Measurements from ENCODE around the gene OR2G3. TPM values are rescaled to one million over a fixed set of nuclear protein-coding genes. Genes with fewer than 3 reads are reported as not detected.

The OR2G3 gene
- total RNA-seq (2014; rRNA removed; shearing (Covaris generic)) (not detected in 2 replicates), polyA plus RNA-seq (2016; fragmentation: Nextera tagmentation; extraction: Ambion mirVana) (not detected in 2 replicates)

DNA sequence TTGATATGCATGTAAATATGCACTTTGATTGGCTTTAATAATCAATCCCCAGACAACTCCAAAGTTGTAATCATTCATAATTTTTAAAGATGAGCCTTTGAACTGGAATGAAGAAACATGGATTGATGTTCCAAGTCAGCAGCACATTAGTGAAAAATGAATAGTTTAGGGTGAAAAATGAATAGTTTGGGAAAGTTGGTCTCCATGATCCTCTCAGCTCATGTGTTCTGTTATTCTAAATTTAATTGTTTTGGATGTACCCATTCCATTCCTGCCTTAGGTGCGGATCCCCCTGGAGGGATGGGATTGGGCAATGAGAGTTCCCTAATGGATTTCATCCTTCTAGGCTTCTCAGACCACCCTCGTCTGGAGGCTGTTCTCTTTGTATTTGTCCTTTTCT lies at the start of gene OR2G3:
TSS of gene OR2G3 (plus strand) at position 301 of the 400 bp plus-strand sequence. CDS start at position 301, 0 bp downstream.
- no peak for DNase-seq
- Histone ChIP-seq H3K9me2 (ENCODE audit: insufficient read depth) (no peaks in the 10 kb centered on the region), H3K4me2 (ENCODE audit: unreplicated experiment) (no peak within 1 kb of the TSS), H3K9ac (no peak within 1 kb of the TSS), H3K27me3 (replicated peaks; ENCODE audit: insufficient read depth) (no peaks in the 10 kb centered on the region), H3F3A (ENCODE audit: insufficient read depth) (no peaks in the 10 kb centered on the region), H3K36me3 (ENCODE audit: low read depth) (no peaks in the 10 kb centered on the region), H4K20me1 (ENCODE audit: insufficient read depth) (no peaks in the 10 kb centered on the region), H3K79me2 (ENCODE audit: insufficient read depth) (no peaks in the 10 kb centered on the region), H3K27ac (no peak within 1 kb of the TSS), H2AFZ (no peak within 1 kb of the TSS), H3K9me3 (ENCODE audit: low read depth) (peaks cover 4% of the 10 kb centered on the region), H3K4me3 (no peak within 1 kb of the TSS), H3K4me1 (ENCODE audit: insufficient read depth) (no peaks in the 10 kb centered on the region)
- 10 to 12% methylated on average over 2 of the region's 2 CpGs for WGBS, 2 experiments (ENCODE audit: low coverage in 1 of 2, low lambda C conversion rate in 2 of 2, missing lambda C conversion rate in 2 of 2)
- in situ Hi-C loops (cut with MboI), result no loop called here
- TF ChIP-seq EZH2phosphoT487 (IDR thresholded peaks at IDR 0.05; ENCODE audit: insufficient read depth, low read depth), result no peak
- no peak for TF ChIP-seq EZH2 (IDR thresholded peaks at IDR 0.05; ENCODE audit: insufficient read depth, poor library complexity, severe bottlenecking)

DNA sequence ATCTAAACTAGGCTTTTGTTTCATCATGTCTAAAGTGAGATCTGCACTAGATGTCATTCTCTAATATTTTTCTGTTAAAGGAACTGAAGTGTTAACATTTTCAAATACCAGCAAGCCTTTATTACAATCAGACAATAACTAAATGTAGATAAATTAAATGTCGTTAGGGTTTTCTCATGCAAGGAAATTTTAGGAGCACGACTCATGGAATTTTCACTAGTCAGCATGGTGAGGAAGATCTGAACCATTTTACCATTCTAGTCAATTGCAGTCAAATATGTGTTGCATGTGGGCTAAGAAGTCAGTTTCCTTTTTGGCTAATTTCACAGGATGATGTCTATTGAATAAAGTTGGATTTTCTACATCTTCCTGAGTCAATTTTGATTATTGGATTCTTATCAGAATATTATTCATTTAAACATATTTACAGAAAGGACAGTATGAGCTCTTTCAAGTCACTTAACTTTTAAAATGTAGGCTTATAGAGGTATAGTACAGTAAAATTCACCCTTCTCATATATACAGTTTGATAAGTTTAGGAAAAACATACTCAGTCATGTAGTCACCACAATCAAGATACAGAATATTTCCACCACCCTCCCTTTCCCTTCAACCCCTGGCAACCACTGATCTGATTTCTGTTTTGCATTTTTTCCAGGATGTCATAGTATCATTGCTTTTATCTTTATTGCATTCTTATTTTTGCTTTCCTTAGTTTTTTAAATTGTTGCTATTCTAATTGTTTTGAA lies 47.3 kb upstream of the OR2G3 start:
- Histone ChIP-seq H3K79me2 (ENCODE audit: insufficient read depth) (no peaks in the 10 kb centered on the region), H3K4me2 (ENCODE audit: unreplicated experiment) (no peak overlapping the region), H3K9ac (no peak overlapping the region), H3F3A (ENCODE audit: insufficient read depth) (no peaks in the 10 kb centered on the region), H3K4me1 (ENCODE audit: insufficient read depth) (no peaks in the 10 kb centered on the region), H3K9me2 (ENCODE audit: insufficient read depth) (no peaks in the 10 kb centered on the region), H3K4me3 (no peak overlapping the region), H3K36me3 (ENCODE audit: low read depth) (no peaks in the 10 kb centered on the region), H2AFZ (no peak overlapping the region), H4K20me1 (ENCODE audit: insufficient read depth) (no peaks in the 10 kb centered on the region), H3K27me3 (replicated peaks; ENCODE audit: insufficient read depth) (no peaks in the 10 kb centered on the region), H3K9me3 (ENCODE audit: low read depth) (no peaks in the 10 kb centered on the region), H3K27ac (no peak overlapping the region)
- no peak for TF ChIP-seq EZH2phosphoT487 (IDR thresholded peaks at IDR 0.05; ENCODE audit: insufficient read depth, low read depth)
- TF ChIP-seq EZH2 (IDR thresholded peaks at IDR 0.05; ENCODE audit: insufficient read depth, poor library complexity, severe bottlenecking), result no peak
- in situ Hi-C loops (cut with MboI), result no loop called here
- 24 to 25% methylated on average over 2 of the region's 2 CpGs for WGBS, 2 experiments (ENCODE audit: low coverage in 1 of 2, low lambda C conversion rate in 2 of 2, missing lambda C conversion rate in 2 of 2)
- peak; percentile 1 for DNase-seq

DNA sequence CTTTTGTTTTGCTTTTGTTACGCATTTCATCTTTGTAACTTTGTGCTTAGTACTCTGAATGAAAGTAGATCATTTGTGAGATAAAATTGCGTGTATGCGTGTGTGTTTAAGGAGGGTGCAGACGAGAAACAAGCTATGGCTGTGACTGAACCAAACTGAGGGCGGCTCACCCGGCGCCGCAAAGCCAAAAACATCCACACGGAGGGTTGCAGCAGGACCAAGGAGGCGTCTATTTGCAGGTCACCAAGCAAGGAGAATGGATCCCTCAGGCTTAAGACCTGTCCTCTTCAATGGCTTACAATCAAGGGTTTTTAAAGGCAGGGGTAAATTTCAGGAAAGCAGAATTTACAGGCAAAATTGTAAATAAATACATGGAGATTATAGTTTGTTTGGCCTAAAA lies 43.7 kb upstream of the OR2G3 start:
- TF ChIP-seq EZH2 (IDR thresholded peaks at IDR 0.05; ENCODE audit: insufficient read depth, poor library complexity, severe bottlenecking), result no peak
- no peak for TF ChIP-seq EZH2phosphoT487 (IDR thresholded peaks at IDR 0.05; ENCODE audit: insufficient read depth, low read depth)
- Histone ChIP-seq H3F3A (ENCODE audit: insufficient read depth) (no peaks in the 10 kb centered on the region), H3K9me3 (ENCODE audit: low read depth) (no peaks in the 10 kb centered on the region), H3K9me2 (ENCODE audit: insufficient read depth) (no peaks in the 10 kb centered on the region), H3K79me2 (ENCODE audit: insufficient read depth) (no peaks in the 10 kb centered on the region), H4K20me1 (ENCODE audit: insufficient read depth) (no peaks in the 10 kb centered on the region), H2AFZ (no peak overlapping the region), H3K27ac (no peak overlapping the region), H3K4me2 (ENCODE audit: unreplicated experiment) (no peak overlapping the region), H3K36me3 (ENCODE audit: low read depth) (no peaks in the 10 kb centered on the region), H3K9ac (no peak overlapping the region), H3K27me3 (replicated peaks; ENCODE audit: insufficient read depth) (no peaks in the 10 kb centered on the region), H3K4me3 (no peak overlapping the region), H3K4me1 (ENCODE audit: insufficient read depth) (no peaks in the 10 kb centered on the region)
- no peak for DNase-seq
- in situ Hi-C loops (cut with MboI), result no loop called here
- WGBS, 2 experiments (ENCODE audit: low coverage in 1 of 2, low lambda C conversion rate in 2 of 2, missing lambda C conversion rate in 2 of 2), result 41 to 45% methylated on average over 10 of the region's 10 CpGs

DNA sequence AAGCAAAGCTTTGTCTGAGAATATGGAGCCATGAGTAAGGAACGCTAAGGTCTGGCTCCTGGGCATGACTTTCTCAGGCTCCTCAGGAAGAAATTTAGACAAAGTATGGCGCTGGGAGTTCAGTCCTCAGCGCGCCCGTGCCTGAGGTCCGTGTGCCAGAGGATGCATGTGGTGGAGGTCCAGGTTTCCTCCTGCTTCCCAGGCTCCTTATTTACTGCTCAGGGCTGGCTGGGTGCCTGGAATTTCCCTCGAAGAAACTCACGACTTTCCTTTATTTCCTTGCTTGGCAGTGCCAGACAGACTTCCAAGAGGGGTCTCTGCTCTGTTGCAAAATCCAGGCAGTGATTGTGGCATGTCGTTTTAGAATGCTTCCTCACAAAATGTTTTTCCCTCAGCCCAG lies 43.2 kb upstream of the OR2G3 start:
- no peaks in the 10 kb centered on the region for H3K9me2 ChIP-seq (ENCODE audit: insufficient read depth)
- no peaks in the 10 kb centered on the region for H4K20me1 ChIP-seq (ENCODE audit: insufficient read depth)
- no peak overlapping the region for H2AFZ ChIP-seq
- no peaks in the 10 kb centered on the region for H3F3A ChIP-seq (ENCODE audit: insufficient read depth)
- in situ Hi-C loops (cut with MboI), result no loop called here
- DNase-seq, result no peak
- no peaks in the 10 kb centered on the region for H3K36me3 ChIP-seq (ENCODE audit: low read depth)
- no peak overlapping the region for H3K4me3 ChIP-seq
- H3K9me3 ChIP-seq (ENCODE audit: low read depth), result no peaks in the 10 kb centered on the region
- no peaks in the 10 kb centered on the region for H3K79me2 ChIP-seq (ENCODE audit: insufficient read depth)
- no peak overlapping the region for H3K4me2 ChIP-seq (ENCODE audit: unreplicated experiment)
- TF ChIP-seq EZH2phosphoT487 (IDR thresholded peaks at IDR 0.05; ENCODE audit: insufficient read depth, low read depth) (no peak), EZH2 (IDR thresholded peaks at IDR 0.05; ENCODE audit: insufficient read depth, poor library complexity, severe bottlenecking) (no peak)
- no peaks in the 10 kb centered on the region for H3K4me1 ChIP-seq (ENCODE audit: insufficient read depth)
- H3K9ac ChIP-seq, result no peak overlapping the region
- no peak overlapping the region for H3K27ac ChIP-seq
- 32 to 53% methylated on average over 9 of the region's 9 CpGs for WGBS, 2 experiments (ENCODE audit: low coverage in 1 of 2, low lambda C conversion rate in 2 of 2, missing lambda C conversion rate in 2 of 2)
- H3K27me3 ChIP-seq (replicated peaks; ENCODE audit: insufficient read depth), result no peaks in the 10 kb centered on the region

All from GM23248 (cell line).